Measurements from ENCODE around the gene TMEM106A. TPM values are rescaled to one million over a fixed set of nuclear protein-coding genes. Genes with fewer than 3 reads are reported as not detected.

TMEM106A gene
- total RNA-seq, 1 experiment from 2014 or later, result 3.5 TPM

DNA sequence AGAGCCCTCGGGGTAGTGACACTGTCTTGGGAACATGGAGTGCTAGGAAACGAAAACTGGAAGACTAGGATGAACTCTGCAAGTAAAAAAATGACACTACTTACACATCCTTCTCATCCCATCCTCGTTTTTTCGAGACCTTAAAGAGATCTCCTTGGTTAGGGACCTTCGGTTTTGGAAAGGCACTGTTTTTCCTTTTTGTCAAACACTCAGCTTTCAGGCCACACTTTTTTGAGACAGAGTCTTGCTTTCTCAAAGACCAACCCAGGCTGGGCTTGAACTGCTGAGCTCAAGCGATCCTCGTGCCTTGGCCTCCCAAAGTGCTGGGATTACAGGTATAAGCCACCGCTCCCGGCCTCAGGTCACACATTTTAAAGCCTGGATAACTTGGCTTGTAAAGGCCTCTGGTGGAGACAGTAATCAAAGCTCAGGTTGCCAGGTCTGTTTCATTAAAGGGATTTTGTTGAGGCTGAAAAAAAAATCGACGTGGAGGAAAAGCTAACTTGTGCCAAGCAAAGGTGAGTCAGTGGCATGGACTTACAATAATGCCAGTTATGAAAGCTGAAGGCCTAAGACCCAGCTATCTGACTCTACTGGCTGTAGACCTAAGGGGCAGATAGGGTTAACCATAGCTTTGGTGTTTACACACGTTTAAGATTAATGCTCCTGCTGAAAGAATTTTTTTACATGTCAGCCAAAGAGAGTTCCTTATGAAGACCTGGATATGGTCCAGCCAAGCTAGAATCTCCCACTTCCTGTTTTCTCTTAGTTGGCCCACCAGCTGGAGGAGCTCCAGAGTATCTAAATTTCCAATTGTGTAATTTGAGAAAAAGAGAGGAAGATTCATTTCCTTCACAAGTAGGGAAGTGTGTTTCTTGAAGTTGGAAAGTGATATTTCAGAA, 39.8 kb upstream of the TMEM106A start (continued):
- TF ChIP-seq, protein P1, sequence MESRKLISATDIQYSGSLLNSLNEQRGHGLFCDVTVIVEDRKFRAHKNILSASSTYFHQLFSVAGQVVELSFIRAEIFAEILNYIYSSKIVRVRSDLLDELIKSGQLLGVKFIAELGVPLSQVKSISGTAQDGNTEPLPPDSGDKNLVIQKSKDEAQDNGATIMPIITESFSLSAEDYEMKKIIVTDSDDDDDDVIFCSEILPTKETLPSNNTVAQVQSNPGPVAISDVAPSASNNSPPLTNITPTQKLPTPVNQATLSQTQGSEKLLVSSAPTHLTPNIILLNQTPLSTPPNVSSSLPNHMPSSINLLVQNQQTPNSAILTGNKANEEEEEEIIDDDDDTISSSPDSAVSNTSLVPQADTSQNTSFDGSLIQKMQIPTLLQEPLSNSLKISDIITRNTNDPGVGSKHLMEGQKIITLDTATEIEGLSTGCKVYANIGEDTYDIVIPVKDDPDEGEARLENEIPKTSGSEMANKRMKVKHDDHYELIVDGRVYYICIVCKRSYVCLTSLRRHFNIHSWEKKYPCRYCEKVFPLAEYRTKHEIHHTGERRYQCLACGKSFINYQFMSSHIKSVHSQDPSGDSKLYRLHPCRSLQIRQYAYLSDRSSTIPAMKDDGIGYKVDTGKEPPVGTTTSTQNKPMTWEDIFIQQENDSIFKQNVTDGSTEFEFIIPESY (IDR thresholded peaks at IDR 0.05; ENCODE audit: extremely low read depth, insufficient replicate concordance, low read length), result no peak
- TF ChIP-seq, protein P2, sequence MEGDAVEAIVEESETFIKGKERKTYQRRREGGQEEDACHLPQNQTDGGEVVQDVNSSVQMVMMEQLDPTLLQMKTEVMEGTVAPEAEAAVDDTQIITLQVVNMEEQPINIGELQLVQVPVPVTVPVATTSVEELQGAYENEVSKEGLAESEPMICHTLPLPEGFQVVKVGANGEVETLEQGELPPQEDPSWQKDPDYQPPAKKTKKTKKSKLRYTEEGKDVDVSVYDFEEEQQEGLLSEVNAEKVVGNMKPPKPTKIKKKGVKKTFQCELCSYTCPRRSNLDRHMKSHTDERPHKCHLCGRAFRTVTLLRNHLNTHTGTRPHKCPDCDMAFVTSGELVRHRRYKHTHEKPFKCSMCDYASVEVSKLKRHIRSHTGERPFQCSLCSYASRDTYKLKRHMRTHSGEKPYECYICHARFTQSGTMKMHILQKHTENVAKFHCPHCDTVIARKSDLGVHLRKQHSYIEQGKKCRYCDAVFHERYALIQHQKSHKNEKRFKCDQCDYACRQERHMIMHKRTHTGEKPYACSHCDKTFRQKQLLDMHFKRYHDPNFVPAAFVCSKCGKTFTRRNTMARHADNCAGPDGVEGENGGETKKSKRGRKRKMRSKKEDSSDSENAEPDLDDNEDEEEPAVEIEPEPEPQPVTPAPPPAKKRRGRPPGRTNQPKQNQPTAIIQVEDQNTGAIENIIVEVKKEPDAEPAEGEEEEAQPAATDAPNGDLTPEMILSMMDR (IDR thresholded peaks at IDR 0.05 in 2 of 3, conservative IDR thresholded peaks at IDR 0.05 in 1 of 3; ENCODE audit: borderline replicate concordance in 1 of 3, insufficient read depth in 1 of 3, low read depth in 2 of 3, low read length in 2 of 3), result peak; percentile 24 to 38 (median 33); a peak in 2 of 6 replicates
- TF ChIP-seq ELF1 (IDR thresholded peaks at IDR 0.05; ENCODE audit: borderline replicate concordance, low read depth), result peak; percentile 72
- TF ChIP-seq, protein P3, sequence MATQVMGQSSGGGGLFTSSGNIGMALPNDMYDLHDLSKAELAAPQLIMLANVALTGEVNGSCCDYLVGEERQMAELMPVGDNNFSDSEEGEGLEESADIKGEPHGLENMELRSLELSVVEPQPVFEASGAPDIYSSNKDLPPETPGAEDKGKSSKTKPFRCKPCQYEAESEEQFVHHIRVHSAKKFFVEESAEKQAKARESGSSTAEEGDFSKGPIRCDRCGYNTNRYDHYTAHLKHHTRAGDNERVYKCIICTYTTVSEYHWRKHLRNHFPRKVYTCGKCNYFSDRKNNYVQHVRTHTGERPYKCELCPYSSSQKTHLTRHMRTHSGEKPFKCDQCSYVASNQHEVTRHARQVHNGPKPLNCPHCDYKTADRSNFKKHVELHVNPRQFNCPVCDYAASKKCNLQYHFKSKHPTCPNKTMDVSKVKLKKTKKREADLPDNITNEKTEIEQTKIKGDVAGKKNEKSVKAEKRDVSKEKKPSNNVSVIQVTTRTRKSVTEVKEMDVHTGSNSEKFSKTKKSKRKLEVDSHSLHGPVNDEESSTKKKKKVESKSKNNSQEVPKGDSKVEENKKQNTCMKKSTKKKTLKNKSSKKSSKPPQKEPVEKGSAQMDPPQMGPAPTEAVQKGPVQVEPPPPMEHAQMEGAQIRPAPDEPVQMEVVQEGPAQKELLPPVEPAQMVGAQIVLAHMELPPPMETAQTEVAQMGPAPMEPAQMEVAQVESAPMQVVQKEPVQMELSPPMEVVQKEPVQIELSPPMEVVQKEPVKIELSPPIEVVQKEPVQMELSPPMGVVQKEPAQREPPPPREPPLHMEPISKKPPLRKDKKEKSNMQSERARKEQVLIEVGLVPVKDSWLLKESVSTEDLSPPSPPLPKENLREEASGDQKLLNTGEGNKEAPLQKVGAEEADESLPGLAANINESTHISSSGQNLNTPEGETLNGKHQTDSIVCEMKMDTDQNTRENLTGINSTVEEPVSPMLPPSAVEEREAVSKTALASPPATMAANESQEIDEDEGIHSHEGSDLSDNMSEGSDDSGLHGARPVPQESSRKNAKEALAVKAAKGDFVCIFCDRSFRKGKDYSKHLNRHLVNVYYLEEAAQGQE (IDR thresholded peaks at IDR 0.05; ENCODE audit: low read depth), result no peak

Measured in HCT116 (cell line).